Measurements from ENCODE around the gene SAMD4A.

SAMD4A gene

DNA sequence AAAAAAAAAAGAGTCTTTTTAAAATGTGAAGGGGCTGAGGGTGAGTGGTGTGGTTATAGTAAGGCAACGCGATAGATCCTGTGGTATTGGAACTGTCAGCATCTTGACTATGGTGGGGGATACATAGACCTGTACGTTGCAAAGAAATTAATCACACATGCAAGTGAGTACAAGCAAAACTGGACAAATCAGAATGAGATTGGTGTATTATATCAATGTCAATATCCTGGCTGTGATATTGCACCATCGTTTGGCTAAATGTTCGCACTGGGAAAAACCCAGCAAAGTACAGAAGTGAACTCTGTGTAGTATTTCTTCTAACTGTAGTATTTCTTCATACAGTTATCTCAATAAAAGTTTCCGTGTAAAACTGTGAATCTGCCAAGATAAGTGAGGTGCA is 267.8 kb downstream of the SAMD4A start:
- no peak for DNase-seq (ENCODE audit: low read depth)

GRCh38 chr14:54836231-54836630 is 269.3 kb downstream of the SAMD4A start:
- no peak for DNase-seq (ENCODE audit: low read depth)

- DNase-seq (ENCODE audit: low read depth), result no peak
Observed at GRCh38 chr14:54837508-54838149, 270.7 kb downstream of the SAMD4A start.

GRCh38 chr14:54838931-54839512 is 272.1 kb downstream of the SAMD4A start:
- DNase-seq (ENCODE audit: low read depth), result no peak

DNA sequence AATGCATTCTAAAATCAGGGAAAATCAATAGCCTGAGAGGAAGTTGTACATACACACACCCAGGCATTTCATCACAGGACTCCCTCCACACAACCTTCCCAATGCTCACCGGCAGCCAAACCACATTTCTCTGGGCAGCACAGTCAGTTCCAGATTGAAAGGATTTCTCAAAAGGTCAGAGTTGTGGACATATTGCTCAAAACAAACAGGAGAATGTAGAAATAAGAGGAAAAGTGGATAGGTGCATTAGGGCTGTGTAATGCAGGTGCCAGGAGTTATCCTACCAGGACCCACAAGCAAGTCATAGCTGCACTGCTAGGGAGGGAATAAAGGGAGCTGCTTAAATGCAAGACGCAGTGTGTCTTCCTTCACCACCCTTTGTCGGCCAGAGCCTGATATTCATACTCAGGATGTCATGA is 272.8 kb downstream of the SAMD4A start:
- DNase-seq (ENCODE audit: low read depth), result no peak

DNA sequence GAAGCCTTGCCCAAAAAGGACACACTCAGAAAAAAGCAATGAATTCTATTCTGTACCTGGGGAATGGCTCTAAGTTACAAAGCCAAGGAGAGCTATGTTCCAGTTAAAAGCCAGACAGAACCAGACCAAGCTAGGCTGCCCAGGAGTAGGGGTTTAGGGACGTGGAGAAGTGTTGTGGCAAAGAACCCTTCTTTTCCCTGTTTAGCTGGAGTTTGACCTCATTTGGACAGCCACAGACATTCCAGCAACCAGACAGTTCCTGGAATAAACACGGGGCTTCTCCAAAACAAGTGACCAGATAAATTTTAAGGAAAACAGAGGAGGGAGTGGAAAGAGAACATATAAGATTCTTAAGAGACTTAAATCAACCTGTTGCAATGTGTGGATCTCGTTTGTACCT is 273.4 kb downstream of the SAMD4A start:
- DNase-seq (ENCODE audit: low read depth), result no peak

DNA sequence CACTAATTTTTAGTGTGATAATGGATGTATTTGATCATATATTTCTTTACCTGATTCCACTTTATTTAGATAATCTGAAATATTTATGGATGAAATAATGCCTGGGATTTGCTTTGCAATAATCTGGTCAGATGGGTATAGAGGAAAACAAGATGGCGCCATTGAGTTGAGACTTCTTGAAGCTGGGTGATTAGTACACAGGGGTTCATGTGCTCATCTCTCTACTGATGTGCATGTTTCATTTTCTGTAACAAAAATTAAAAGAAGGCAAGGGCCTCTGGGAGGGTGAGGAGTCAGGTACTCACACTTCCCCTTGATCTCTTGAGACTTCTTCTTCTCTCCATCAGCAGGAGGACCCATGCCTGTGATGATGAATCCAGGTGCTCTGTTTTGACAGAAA is 273.9 kb downstream of the SAMD4A start:
- DNase-seq (ENCODE audit: low read depth), result no peak
